T-helper 2 cell treated with Interferon-gamma antibody and Interleukin-4, amounts not matched to agents 100 ng/mL and 5 ng/mL, for 36 hours (primary cell): ENCODE results near the gene MYT1. TPM values are rescaled to one million over a fixed set of nuclear protein-coding genes. Genes with fewer than 3 reads are reported as not detected.

Experiments
- intact Hi-C: fragments of 100-400 bp; cut with micrococcal nuclease; formaldehyde crosslinking; loops from one replicate; pipeline ENCODE4 v1.15.1; 2023
- total RNA-seq: library from RNA; stranded (reverse); gene quantifications from 2 replicates; pipeline ENCODE4 v1.2.3, GENCODE V29; 2022

MYT1 gene
- total RNA-seq, 1 donor from 2014 or later, result not detected

- intact Hi-C loops, result no loop called here
Measured at GRCh38 chr20:64153861-64154589, 10.2 kb upstream of the MYT1 start.

GRCh38 chr20:64154590-64155257, 9.5 kb upstream of the MYT1 start:
- intact Hi-C loops, result no loop called here

- intact Hi-C loops, result no loop called here
Measured at GRCh38 chr20:64155258-64156135, 8.8 kb upstream of the MYT1 start.

- intact Hi-C loops, result no loop called here
Measured at GRCh38 chr20:64156136-64156885, 7.9 kb upstream of the MYT1 start.

- intact Hi-C loops, result no loop called here
Measured at GRCh38 chr20:64156886-64157875, 7.1 kb upstream of the MYT1 start.

- intact Hi-C loops, result no loop called here
Measured at GRCh38 chr20:64157878-64158277, 6.4 kb upstream of the MYT1 start.

GRCh38 chr20:64158346-64159285, 5.6 kb upstream of the MYT1 start:
- intact Hi-C loops, result no loop called here

GRCh38 chr20:64159286-64159680, 5.0 kb upstream of the MYT1 start:
- intact Hi-C loops, result no loop called here

- intact Hi-C loops, result no loop called here
Measured at GRCh38 chr20:64159711-64160110, 4.5 kb upstream of the MYT1 start.

- intact Hi-C loops, result no loop called here
Measured at GRCh38 chr20:64160118-64160517, 4.1 kb upstream of the MYT1 start.

GRCh38 chr20:64160526-64161355, 3.5 kb upstream of the MYT1 start:
- intact Hi-C loops, result no loop called here

GRCh38 chr20:64161356-64162238, 2.7 kb upstream of the MYT1 start:
- intact Hi-C loops, result no loop called here

GRCh38 chr20:64162239-64162910, 1.9 kb upstream of the MYT1 start:
- intact Hi-C loops, result no loop called here

- intact Hi-C loops, result no loop called here
Measured at GRCh38 chr20:64163776-64164122, 503 bp upstream of the MYT1 start.

- intact Hi-C loops, result no loop called here
Measured at GRCh38 chr20:64165866-64166600, 1.8 kb downstream of the MYT1 start.
